ENCODE measurements around the gene HIVEP2.

DNA sequence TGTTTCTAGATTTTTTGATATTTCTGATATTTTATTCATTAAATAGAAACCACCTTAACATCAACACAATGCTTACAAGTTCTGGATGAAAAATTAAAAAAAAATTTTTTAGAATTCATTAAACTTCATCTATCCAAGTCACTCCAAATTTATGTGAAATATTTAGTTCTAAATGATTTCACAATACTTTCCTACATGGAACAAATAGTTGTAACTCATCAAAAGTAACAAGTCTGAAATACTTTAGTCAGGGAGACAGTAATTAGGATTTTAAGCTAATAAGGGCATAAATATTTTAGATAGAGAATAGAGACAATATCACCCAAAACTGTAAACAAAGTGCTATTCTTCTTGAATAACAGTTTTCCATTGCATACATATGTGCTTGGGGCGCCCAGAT, 147.8 kb downstream of the HIVEP2 start:
- TF ChIP-seq POLR2A (IDR thresholded peaks at IDR 0.05; ENCODE audit: low read length): no peak
- TF ChIP-seq GATA1 (IDR thresholded peaks at IDR 0.05; ENCODE audit: low read depth, low read length): no peak

All from erythroblast (primary cell).